NCI-H446 treated with DMSO at 0.1 percent for 48 hours (cell line): ENCODE data around the gene MYO1E.
"Not testable (repeated sequence)": the region's sequence is repeated elsewhere in the genome, so short reads cannot be mapped to it uniquely, and the experiment has no call there.

ENCODE experiments used
- DNase-seq: peaks from one replicate; lab custom pipeline; 2025; lab: John Stamatoyannopoulos, UW

The MYO1E gene

GRCh38 chr15:59291213-59291549, 81.5 kb downstream of the MYO1E start:
- no peak for DNase-seq

DNA sequence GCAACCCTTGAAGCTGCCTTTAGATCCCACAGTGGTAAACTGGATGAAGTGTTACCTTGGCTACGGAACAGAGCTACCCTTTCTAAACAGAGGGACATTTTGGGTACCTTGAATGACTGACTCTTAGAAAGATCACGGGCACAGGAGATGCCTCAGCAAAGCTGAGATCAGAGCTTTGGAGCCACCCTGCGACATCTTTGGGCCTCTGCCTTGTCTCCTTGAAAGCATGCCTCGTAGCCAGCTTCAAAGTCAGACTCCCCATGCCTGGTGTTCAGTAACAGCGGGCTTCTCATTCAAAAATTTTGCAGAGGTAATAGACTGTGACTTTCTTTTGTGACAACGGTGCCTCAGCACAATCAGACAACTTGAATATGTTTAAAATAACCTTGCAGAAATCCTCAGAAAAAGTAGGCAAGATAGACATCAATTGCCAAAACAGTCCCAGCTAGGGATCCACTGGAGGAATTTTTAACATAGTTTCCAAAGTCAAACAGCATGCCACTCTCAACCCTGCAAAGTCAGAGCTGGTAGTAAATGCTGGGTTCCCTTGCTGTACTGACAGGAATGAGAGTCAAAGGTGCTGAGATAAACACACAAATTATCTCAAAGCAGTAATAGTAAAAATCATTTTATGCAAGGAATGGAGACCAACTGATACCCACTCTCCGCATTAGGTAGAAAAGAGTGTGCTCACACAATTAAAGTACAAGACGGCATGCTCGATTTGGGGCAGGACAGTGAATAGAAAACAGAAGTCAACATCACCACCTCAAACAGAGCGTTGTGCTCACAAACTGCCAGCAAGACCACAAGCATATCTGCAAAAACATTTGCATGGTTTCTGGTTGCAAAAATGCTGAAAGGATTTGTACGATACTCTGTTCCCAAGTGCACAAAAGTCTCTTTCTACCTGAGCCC, 82.1 kb downstream of the MYO1E start:
- no peak for DNase-seq

DNA sequence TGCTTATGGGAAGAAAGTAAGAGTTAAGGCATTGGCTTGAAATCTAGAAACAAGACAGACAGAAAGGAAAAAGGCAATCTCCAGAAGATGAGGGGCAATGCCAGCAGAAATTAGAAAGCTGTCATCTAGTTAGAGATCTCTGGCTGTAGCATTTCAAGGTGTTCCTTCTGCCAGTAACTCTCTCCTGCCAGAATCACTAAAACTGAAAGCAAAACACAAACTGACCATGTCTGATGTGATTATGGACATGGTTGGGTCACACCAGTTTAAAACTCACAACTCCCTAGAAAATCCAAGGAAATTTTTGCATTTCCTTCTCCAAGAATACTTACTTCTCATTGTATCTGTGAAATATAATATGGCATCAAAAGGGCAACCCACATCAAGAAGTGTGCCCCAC, 83.1 kb downstream of the MYO1E start:
- no peak for DNase-seq

DNA sequence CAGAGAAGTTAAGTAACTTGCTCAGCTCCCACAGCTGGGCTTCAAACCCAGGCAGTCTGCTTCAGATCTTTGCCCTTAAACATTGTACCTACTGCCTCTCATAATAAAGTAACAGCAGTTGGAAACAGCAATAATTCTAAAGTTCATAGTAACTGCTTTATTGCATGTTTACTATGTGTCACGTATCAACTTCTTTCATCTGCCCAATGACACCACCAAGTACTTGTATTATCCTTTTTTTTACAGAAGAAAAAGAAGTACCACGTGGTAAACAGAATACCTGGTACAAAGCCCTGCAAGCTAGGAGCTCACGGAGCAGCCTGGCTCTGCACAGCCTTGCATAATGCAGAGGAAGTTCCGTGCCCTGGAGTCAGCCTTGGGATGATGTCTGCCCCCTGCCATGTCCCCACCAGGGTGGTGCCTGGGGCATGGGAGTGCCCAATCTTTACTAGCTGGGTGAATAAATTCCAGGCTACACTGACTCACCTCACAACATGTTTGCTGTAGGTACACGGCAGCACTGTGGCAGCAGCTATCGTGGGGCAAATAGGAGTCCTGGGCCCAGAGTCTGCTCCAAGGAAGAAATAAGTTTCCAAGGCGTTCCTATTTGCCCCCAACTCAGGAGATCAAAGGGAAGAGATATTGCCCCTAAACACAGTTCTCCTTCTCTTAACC, 88.8 kb downstream of the MYO1E start:
- no peak for DNase-seq

DNA sequence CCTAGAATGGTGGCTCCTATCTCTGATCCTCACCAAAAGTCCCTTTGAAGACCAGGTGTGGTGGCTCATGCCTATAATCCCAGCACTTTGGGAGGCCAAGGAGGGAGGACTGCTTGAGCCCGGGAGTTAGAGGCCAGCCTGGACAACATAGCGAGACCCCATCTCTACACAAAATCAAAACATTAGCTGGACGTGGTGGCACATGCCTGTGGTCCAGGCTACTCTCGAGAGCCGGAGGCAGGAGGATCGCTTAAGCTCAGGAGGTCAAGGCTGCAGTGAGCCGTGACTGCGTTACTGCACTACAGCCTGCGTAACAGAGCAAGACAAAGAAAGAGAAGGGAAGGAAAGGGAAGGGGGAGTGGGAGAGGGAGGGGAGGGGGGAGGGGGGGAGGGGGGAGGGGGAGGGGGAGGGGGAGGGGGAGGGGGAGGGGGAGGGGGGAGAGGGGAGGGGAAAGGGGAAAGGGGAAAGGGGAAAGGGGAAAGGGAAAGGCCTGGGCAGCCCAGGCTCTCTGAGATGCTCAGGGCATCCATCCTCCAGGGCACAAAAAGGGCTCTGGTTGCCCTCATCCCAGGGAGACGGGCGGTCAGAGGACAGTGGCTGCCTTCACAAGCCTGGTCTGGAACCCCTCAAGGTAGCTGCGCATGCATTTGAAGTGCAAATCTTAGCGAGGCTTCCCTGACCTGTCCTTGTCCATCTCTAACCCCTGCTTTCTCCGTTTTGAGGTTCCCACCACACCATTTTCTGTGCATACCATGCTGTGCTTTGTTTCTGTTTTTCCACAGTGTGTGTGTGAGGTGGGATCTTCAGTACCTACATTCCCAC, 89.9 kb downstream of the MYO1E start:
- no peak for DNase-seq

DNA sequence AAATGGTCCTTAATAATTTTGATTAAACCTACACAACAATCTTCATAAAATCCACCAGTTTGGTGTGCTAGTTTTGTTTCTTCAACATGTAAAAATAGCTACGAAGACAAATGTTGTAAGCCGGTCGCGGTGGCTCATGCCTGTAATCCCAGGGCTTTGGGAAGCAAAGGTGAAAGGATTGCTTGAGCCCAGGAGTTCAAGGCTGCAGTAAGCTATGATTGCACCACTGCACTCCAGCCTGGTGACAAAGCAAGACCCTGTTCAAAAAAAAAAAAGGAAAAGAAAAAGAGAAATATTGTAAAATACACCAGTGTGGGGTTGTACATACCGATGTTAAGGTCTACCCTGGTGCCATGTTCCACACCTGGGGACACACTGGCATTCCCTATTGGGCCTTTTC, 91.0 kb downstream of the MYO1E start:
- no peak for DNase-seq

- no peak for DNase-seq
Observed at GRCh38 chr15:59280855-59281254, 91.8 kb downstream of the MYO1E start.

DNA sequence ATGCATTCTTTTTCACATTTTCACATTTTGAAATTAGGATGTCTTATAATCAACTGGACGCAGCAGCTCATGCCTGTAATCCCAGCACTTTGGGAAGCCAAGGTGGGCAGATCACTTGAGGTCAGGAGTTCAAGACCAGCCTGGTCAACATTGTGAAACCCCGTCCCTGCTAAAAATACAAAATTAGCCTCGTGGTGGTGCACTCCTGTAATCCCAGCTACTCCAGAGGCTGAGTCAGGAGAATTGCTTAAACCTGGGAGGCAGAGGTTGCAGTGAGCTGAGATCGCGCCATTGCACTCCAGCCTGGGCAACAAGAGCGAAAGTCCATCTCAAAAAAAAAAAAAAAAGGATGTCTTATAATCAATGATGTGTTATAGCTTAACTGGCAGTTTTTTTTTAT, 92.4 kb downstream of the MYO1E start:
- DNase-seq: not testable (repeated sequence)

DNA sequence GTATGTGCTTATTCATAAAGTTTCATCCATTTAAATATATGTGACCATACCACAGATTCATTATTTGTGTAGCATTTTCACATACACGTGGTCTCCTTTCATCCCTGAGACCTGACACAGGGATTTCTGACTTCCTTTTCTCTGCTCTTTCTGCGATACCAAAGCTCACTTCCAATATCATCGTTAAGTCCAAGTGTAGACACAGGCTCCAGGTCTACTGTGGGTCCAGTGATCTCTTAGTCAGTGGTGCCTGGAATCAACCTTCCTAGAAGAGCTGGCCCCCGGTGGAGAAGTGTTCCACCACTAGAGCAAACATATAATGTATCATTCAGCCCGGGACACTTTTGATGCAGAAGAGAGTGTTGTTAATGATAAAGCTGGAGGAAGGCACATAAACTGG, 93.6 kb downstream of the MYO1E start:
- no peak for DNase-seq

GRCh38 chr15:59278120-59278519, 94.6 kb downstream of the MYO1E start:
- DNase-seq: no peak

- no peak for DNase-seq
Observed at GRCh38 chr15:59276225-59277178, 96.2 kb downstream of the MYO1E start.

DNA sequence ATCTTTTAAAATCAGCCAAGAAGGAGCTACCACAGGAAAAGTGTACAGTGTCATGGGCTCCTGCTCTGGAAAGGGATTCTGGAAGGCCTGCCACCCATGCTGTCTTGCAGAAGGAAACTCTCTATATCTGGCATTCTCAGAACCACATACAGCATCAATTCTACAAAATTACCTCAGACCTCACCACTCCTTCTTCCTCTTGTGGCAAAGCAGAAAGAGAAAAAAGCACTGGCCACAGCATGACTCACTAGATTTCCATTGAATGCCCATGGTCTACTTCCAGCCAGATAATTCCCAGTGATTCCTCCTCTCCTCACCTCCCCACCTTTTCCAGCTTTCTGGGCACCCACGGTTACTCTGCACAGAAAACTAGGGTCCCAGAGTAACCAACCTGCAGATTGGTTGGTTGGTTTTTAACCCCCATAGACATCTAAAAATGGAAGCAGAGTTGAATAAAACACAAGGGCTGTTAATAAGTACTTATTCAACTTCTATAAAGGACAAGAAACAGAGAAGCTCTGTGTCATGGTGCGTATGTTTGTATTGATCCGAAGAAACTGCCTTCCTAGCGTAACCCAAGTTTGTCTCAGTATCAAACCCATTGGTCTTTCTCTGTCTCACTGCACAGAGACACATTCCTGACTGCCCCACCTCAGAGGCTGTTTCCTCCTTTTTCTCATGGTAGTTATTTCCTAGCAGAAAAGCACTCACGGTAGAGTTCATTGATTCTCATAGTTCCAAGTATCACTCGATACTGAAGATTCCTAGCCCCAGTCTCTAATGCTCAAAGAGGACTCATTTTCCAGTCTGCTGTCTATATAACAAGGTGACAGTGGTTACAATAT, 98.3 kb downstream of the MYO1E start:
- DNase-seq: no peak

DNA sequence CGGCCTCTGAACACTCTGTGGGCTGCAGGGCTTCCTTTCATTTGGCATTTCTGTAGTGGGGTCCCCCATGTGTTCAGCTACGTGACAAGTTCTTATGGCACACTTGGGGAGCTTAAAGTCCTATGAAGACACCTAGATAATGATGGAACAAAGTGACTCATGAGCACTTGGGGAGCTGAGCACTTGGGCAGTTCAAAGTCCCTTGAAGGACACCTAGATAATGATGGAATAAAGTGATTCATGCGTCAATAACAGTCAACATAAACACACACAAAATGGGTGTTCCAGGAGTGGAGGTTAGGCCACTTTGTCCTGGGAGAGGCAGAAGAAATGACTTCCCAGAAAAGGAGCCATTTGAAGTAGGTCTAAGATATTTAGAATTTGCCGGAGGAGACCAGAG, 99.4 kb downstream of the MYO1E start:
- DNase-seq: no peak

GRCh38 chr15:59271595-59272201, 101.0 kb downstream of the MYO1E start:
- DNase-seq: no peak

DNA sequence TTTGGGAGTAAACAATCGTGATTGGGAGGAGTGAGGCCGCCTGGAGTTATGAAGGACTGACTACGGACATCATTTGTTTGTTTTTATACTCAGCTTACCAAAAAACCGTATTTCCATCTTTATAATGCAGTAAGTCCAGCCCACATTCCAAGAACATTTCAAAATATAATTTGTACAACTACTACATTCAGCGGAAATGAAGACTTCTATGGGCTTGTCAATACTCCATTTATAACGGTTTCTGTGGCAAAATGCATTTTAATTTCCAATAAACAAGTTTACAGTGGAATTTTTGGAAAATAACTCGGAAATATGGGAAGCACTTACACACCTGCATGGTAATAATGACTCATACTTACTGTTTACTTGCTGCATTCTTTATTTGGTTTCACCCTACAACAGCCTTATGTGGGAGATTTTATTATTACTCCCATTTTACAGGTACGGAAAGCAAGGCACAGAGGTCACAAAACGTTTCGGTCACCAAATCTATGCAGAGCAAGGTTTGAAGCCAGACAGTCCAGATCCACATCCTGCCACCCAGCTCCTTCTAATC, 103.7 kb downstream of the MYO1E start:
- DNase-seq: no peak

DNA sequence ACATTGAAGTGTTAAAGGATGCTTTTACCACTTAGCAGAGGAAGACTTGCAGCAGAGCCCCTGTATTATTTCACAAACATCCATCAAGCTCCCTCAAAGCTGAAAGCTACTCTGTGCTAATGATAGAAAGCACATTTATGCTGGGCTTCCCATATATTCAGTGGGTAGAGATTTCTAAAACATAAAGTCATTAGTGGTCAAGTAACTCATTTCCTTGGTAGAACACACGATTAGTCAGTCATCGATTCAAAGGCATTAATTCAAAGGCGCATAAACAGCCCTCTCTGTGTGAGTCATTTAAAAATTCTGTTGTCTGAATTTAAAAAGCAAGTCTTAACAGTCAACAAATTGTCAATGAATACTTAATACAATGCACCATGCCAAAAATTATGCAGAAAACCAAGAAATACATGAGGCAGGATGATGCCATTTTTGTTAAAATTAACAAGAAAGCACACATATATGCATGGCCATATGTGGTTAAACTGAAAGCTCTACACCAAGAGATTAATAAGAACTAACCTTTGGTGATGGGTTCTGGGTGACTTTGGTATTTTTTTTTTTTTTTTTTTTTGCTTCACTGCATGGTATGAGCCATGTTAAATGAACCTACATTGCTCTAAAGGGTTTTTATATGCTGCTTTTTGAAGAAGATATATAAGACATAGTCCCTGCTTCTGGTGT, 104.4 kb downstream of the MYO1E start:
- no peak for DNase-seq

DNA sequence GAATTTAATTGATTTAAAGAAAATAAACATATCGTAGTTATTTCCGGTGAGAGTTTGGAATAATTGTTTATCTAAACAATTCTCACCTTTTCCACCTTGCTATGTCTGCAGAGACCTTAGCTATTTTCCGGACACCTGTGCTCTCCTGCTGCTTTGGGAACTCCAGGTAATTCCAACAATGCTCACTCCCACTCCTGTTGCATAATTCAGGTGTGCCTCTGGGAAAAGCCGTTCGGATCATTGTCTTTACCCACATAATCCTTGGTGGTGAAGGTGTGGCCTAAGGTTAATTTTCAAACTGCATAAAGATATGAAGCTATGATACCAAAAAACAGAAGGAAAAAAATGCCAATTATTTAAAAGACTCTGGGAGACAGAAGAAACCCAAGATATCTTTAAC, 106.6 kb downstream of the MYO1E start:
- DNase-seq: no peak

DNA sequence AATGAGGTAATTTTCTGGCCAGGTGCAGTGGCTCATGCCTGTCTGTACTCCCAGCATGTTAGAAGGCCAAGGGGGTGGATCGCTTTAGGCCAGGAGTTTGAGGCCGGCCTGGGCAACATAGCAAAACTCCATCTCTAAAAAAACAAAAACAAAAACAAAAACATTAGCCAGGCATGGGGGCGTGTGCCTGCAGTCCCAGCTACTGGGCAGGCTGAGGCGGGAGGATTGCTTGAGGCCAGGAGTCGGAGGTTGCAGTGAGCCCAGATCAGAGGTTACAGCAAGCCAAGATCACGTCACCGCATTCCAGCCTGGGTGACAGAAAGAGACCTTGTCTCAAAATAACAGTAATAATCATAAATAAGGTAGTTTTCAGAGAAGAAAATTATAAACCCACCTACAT, 110.4 kb downstream of the MYO1E start:
- DNase-seq: no peak

DNA sequence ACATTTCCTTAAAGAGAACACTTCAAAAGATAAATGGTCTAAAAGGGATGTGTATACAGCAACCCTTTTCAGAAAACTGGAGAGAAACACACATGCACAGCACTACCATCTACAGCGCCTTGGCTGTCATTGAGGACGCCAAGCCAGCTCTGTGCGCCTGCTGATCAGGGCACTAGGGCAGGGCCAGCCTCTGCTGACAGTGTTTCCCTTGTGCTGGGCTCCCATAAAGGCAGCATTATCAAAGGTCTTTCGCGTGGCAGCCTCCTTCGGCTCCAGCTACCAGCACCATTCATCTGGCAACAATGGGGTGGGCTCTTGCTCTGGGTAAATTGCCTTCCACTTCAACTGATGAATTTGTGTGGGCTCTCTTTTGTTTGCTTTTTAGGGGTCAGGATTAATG, 112.6 kb downstream of the MYO1E start:
- DNase-seq: no peak
